GM11168 (cell line): ENCODE results near the gene IL3.

Experiments
- in situ Hi-C: fragments of 300-500 bp; cut with MboI; formaldehyde crosslinking; loops from one replicate; pipeline ENCODE4 v1.12.0; 2022; ENCODE audit warnings: low sequenced_read_pairs; ENCODE audit not compliant: unreplicated experiment

IL3 gene

DNA sequence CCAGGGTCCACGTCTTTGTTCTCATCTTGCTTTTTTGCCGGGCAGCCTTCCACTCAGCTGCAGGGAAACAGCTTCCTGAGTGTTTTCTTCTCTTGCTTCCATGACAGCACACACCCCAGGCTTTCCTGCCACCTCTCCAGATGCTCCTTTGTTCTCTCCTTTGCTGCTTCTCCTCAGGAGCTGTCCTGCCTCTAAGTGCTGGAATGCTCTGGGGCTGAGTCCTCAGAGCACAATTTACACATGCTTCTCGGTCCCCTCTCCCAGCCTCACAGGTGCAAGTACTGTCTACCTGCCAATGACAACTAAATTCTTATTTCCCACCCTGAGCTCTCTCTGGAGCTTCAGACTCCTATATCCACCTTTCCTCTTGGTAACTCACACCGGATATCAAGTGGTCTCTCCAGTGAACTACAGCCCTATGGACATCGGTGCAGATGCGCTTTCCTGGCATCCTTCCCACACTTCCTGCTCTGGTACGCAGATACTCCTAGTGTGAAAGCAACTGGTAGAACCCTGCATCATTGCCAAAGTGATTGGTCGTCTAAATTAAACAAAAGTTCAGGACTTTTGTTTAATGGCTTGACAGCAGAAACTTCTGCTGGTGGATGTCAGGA, 35.6 kb upstream of the IL3 start:
- in situ Hi-C loops: no loop called here

DNA sequence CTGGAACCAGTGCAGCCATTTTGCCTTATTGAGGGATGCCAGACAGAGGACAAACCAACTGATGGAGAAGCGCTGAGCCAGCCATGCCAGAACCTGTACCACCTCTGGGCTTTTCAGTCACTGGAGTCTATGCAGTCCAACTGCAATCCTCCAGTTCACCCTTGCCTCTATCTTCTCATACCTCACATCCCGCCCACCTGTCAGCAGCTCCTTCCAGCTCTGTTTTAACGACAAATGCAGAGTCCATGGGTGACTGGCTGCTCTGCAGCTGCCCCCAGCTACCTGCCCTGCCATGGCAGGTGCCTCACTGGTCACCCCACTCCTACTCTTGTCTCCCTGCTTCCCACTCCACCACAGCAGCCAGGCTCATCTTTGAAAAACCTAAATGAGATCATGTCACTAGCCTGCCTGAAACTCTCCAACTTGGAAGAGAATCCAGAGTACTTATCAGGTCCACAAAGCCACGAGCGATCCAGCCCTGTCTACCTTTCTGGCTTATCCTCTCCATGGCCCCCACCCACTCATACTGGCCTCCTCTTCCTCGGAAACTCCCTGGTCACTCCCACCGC, 35.0 kb upstream of the IL3 start:
- in situ Hi-C loops: no loop called here

DNA sequence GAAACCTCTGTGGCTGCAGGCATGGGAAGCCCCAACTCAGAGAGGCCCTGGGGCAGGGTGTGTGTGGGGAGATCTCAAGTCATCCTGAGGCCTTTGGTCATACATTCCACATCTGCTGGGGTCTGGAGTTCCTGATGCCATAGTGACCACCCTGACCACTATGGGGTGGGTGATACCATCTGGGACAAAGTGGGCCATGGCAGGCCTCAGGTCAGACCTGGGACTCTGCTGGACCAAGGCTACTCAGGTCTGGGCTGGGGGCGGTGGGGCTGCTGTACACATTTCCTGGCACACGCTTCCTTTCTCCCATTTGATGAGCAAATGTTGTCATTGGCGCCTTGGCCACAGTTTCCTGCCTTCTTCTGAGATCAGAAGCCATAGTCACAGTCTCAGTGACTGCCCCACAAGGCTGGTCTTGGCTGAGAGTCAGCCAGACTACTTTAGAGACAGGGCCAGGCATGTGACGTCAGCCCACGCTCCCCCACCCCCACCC, 33.9 kb upstream of the IL3 start:
- in situ Hi-C loops: no loop called here

DNA sequence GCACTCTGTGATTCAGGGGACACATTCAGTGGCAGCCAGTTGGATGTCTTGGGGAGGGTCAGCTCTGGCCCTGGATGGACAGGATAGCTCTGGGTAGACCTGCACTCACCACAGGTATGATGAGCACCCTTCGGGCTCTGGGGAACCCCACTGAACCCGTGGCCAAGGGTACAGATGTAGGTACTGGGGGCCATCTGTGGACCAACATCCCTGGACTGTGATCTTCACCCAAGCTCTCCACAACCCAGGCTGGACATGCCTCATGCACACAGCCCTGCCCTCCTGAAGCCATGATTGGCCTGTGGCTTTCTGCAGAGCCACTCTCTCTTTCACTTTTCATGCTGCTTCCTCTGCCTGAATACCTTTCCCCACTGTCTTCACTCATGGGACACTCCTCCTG, 33.4 kb upstream of the IL3 start:
- in situ Hi-C loops: no loop called here

DNA sequence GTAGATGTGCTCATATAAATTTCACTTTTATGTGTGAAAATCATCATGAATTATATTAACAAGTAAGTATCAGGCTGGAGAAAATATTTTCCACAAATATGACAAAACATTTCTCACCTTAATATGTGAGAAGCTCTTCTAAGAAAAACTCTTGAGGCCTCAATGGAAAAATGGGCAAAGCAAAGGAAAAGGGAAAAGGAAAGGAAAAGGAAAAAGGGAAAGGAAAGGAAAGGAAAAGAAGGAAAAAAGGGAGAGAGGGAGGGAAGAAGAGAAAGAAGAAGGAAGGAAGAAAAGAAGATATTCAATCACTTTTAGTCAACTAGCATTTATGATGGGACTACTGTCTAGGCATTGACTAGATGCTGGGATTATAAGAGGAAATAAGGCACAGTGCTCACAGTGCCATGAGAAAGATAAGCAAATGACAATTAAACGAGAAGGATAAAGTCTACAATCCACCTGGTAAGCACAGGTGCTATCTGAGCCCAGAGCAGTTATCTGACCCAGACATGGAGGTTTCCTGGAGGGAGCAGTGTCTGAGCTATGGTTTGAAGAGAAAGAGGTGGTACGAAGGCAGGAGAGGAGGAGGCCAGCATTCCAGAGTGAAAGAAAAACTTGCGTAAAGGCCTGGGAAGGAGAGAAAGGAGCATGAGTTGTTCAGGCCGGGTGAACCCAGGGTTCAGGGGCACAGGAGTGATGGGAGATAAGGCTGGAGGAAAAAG, 30.7 kb upstream of the IL3 start:
- in situ Hi-C loops: no loop called here

DNA sequence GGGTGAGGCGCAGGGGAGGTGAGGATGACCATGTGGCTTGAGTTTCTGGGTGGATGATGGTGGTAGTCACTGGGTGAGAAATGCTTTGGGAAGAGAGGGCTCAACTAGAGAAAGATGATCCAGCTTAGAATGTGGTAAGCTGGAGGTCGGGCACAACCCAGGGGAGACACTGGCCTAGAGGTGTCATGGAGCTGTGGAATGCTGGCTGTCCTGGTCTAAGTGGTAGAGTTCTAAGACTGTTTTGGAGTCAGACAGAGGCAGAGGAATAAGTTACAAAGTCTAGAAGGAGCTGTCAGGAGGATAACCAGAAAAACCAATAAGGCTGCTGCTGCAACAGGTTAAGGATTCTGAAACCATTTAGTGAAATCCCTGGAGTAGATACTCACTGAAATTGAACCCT, 29.8 kb upstream of the IL3 start:
- in situ Hi-C loops: no loop called here

DNA sequence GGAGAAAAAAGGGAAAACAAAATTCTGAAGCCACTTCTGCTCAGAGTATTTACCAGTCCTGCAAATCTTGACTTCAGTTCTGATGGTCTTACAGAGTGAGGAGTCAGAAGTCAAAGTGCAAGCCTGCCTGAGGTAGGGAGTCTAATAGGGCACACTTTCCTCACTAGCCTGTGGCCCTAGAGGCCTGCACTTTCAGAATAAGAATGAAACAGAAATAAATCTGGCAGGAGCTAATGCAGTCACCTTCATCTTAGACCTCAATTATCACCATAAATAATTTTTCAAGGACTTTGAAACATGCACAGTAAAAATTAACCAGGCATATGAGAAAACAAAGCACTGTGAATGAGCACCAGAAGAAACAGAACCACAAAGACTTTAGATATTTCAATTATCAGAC, 28.3 kb upstream of the IL3 start:
- in situ Hi-C loops: no loop called here

DNA sequence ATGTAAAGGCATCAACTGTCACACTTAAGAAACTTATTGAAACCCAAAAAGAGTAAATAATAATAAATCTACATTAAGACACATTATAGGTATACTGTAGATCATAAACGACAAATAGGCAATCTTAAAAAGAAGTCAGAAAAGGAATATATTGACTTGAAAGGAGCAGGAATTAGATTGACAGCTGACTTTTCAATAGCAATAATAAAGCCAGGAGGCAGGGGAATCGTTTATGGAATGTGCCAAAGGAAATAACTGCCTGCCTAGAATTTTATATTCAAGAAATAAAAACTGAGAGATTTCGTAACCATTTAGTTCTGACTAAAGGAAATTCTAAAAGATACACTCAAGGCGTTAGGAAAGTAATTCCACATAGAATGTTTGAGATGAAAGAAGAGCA, 27.3 kb upstream of the IL3 start:
- in situ Hi-C loops: no loop called here

DNA sequence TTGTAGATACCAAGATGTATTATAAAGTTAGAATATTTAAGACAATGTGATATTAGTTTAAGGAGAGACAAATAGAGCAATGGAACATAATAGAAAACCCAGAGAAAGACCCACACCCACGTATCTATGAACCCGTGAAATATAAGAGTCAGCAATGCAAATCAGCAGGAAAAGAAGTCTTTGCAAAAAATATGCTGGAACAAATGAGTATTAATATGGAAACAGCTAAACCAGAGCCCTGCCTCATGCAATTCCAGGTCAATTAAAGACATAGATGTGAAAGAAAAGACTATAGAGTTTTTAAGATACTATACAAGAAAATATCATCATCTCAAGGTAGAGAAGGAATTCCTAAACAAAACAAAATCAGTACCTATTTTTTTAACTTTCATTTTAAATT, 23.1 kb upstream of the IL3 start:
- in situ Hi-C loops: no loop called here

DNA sequence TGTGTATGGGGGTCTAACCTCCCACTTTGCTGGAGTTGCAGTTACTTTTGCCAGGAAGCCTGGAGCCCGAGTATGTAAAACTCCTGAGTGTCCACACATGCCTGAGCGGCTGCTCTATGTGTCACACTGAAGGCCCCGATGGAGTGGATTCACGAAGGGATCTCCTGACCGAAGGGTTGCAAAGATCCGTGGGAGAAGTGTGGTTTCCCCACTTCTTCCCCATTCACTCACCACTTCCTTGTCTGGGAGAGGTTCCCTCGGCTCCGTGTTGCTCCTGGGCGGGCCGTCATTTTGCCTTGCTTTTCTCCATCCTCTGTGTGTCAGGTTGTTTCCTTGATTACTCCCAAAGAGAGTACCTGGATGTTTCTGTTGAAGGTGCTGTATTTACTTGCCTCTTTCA, 16.2 kb upstream of the IL3 start:
- in situ Hi-C loops: no loop called here

DNA sequence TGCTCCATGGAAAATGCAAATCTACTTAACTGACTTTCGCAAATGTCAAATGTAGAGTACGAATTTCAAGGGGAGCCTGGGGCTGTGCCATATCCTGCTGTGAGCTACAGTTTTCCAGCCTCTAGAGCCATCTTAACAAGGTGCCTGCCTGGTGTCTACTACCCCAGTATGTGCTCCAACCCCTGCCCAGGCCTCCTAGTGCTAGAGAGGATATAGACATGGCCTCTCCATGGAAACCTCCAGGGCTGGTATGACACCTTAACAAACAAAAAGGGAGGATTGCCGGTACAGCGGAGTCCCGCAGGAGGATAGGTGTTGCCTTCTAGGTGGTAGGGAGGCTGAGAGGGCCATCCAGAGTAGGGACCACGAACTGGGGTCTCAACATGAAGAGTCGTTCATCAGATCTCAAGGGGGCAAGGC, 13.6 kb upstream of the IL3 start:
- in situ Hi-C loops: no loop called here

DNA sequence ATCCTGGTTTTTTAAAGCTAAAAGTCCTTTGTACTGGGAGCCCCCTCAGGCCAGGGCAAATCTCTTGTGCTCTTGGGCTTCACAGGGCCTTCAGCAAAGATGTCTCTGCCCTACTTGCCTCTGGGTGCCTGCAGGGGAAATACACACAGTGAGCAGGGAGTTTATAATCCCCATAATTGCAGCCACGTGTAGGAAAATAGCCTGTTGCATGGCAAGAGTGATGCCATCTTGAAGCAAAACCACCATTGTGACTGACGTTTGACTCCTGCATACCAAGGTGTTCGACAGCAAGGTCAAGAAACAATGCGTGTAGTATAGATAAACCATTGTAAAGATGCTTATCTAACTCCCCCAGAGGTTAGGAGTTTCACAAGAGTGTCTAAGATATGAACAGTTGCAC, 11.4 kb upstream of the IL3 start:
- in situ Hi-C loops: no loop called here

DNA sequence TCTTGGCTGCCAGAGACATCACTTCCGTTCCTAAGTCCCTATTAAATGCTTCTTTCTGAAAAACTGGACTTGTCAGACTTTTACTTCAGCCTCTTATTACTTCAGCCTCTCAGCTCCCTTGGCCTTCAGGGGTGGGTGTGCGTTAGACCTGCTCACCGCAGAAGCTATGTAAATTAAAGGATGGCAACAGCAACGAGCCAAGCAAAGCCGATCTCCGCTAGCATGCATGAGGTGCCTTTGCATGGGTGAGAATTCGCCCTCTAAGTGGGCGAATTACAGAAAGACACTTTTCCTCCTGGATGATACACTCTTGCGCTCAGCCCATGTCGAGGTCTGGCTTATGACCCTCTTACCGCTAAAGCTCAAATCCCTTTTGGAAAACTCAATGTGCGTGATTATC, 10.9 kb upstream of the IL3 start:
- in situ Hi-C loops: no loop called here

DNA sequence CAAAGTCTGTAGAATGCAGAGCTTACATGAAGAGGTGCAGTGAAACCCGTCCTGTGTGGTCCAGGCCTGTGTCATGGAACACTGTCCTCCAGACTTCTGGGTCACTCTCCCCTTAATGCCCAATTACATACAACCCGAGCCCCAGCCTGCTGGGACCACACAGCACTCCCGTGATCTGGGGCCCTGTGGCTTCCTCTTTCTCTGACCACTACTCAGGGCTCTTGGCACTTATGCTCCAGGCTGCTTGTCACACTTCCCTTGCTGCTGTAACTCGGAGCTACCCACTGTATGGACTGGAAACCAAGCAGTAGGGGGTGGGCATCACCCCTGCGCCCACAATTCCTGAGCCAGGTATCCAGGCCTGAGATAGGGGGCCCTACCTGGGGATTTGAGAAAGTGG, 10.3 kb upstream of the IL3 start:
- in situ Hi-C loops: no loop called here

DNA sequence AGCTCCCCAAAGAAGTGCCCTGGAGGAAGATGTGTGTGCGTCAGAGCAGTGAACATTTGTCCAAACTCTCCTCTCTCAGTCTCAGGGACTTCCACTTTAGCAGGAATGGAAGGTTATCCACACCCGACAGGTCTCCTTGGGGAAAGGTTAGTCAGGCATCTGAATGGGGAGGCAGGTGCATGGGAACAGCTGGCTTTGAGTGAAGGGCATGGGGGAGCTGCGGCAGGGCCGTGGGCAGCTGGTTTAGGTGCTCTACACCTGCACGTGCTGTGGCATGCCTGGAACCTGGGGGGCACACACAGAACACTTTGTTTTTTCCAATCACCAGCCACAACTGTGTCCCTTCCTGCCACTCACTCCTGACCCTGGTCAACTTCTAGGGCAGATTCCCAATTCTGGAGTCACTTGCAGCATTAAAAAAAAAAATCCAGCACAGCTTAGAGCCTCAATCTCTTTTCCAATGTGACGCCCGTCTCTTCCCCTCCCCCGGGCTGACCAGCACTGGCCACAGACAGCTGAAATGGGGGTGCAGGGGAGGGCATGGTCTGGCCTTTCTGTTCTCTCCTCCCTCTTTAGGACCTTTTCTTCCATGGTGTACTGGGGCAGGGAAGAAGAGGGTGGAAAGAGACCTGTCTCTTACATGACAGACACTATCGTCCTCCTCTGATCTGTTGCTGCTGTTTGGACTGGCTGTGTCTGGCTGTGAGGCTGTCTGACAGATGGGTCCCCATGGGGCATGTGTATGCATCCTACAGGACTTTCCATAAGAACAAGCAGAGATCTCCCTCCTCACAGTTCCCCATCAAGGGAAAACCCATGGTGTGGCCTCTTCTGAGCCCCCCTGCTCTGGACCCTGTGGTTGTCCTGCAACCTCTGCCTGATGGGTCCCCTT, 9.5 kb upstream of the IL3 start:
- in situ Hi-C loops: no loop called here

DNA sequence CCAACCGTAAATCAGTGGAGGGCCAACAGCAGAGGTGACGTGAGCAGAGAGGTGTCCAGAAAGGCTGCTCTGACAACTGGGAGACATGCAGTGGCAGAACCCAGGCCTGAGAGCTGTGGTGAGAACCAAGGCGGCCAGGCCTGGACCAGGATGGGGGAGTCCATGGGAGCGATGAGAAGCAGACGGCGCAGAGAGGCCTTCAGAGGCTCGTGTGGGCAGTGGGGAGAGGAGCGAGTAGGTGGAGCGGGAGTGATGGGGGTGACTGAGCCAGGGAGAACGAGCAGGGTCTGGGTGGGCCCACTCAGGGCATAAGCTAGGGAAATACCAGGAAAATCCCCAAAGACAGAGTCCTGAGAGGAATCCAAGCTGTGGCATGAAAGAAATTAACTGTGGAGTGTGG, 7.9 kb upstream of the IL3 start:
- in situ Hi-C loops: no loop called here

DNA sequence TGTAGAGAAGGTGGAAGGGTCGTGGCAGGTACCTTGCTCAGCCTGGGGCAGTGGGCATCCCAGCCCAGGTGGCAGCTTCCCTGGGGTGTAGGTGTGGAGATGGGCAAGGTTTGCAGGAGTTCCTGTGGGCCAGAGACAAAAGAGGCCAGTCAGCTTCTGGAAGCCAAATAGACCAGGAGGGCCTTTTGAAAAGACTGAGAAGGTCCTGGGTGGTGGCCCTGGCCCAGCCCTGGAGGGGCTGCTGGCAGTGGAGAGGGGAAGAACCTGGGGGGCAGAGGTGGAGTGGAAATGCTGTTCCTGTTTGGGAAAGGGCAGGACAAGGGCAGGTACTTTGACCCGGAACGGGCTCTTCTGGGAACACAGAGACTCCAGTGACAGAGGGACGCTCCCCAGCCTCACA, 7.0 kb upstream of the IL3 start:
- in situ Hi-C loops: no loop called here

DNA sequence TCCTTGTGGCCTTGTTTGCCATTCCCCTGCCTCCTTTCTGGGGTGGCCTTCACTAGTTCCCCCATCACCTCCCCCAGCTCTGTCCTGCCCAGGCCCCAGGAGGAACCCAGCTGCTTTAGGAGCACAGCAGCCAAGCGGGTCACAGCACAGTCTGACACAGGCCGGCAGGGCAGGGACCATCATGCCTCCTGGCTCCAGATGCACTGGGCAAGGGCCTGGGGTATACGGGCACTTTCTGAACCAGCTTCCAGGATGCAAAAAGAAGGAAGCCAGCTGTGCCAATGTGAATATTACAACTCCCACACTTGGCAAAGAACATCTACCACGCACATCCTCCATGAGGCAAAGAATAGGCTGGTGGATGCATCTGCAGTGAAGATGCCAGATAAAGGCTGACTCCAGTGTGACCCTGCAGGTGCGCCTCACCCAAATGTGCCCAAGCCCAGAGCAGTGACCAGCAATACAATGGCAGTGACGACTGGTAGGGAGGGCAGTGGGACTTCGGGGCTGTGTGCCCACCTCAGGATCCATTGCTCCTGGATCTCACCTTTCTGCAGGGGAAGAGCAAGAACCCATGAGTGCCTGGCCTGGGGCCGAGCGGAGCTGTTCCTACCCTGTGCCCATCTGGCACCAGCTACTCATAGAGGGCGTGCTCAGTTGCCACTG, 6.3 kb upstream of the IL3 start:
- in situ Hi-C loops: no loop called here

DNA sequence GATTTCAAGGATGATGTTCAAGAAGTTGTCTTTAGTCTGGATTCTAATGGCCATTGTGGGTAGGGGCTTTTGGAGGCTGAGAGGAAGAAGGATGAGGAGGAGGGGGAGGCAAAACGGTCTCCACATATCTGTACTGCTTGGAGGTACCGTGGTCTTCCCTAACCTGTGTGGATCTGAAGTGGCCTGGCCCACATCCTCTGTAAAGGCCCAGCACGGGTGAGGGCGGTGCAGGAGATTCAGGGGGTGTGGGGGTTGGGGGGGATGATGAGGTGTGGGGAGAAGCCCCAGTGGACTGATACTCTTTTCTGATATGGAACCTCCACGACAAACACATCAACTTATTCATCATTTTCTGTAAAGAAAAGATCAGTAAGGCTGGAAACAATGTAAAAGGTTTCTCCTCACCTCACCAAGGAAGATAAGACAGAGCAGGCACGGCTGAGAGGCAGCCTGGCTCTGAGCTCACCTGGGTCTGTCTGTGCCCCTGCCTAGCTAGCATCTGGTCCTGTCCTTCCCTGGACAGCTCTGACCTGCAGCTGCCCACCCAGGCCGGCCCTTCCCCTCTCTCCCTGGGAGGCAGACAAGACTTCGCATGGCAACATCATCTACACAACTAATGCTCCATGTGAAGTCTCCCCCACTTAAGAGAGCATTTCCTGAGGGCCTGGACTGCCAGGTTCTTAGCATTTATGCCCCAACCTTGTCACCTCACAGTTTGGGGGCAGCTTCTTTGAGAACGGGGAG, 5.6 kb upstream of the IL3 start:
- in situ Hi-C loops: no loop called here

DNA sequence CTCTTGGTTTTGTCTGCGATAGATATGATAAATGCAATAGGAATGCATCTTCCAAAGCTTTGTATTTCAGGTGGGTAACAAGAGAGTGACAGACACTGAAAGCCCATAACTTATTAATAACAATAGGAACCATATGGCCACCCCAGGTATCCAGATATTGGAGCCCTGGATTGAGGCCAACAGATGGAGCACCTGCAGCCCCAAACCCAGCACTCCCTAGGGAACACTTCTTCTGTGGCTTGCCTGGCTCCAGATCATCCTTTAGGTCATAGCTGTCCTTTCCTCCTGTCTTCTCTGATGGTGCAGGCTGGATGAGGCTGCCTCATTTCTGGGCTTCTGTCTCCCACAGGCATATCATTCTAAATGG, 5.0 kb upstream of the IL3 start:
- in situ Hi-C loops: no loop called here
